Measurements from ENCODE around the gene CDH18.
"Not testable (repeated sequence)": the region's sequence is repeated elsewhere in the genome, so short reads cannot be mapped to it uniquely, and the experiment has no call there.

CDH18 gene

GRCh38 chr5:19862711-19863110, 125.3 kb downstream of the CDH18 start:
- DNase-seq (ENCODE audit: low read depth in 2 of 2) = no peak

- no peak for DNase-seq (ENCODE audit: low read depth in 2 of 2)
Observed at GRCh38 chr5:19859020-19859419, 129.0 kb downstream of the CDH18 start.

GRCh38 chr5:19855931-19856330, 132.1 kb downstream of the CDH18 start:
- no peak for DNase-seq (ENCODE audit: low read depth in 2 of 2)

GRCh38 chr5:19855453-19855852, 132.5 kb downstream of the CDH18 start:
- no peak for DNase-seq (ENCODE audit: low read depth in 2 of 2)

GRCh38 chr5:19855031-19855430, 133.0 kb downstream of the CDH18 start:
- no peak for DNase-seq (ENCODE audit: low read depth in 2 of 2)

- no peak for DNase-seq (ENCODE audit: low read depth in 2 of 2)
Observed at GRCh38 chr5:19853616-19854240, 134.3 kb downstream of the CDH18 start.

GRCh38 chr5:19837536-19838174, 150.3 kb downstream of the CDH18 start:
- no peak for DNase-seq (ENCODE audit: low read depth in 2 of 2)

GRCh38 chr5:19835442-19835841, 152.6 kb downstream of the CDH18 start:
- no peak for DNase-seq (ENCODE audit: low read depth in 2 of 2)

GRCh38 chr5:19812720-19813119, 175.3 kb downstream of the CDH18 start:
- DNase-seq (ENCODE audit: low read depth in 2 of 2) = not testable (repeated sequence)

- DNase-seq (ENCODE audit: low read depth in 2 of 2) = no peak
Observed at GRCh38 chr5:19806756-19807155, 181.2 kb downstream of the CDH18 start.

- no peak for DNase-seq (ENCODE audit: low read depth in 2 of 2)
Observed at GRCh38 chr5:19802686-19803085, 185.3 kb downstream of the CDH18 start.

GRCh38 chr5:19795218-19795617, 192.8 kb downstream of the CDH18 start:
- DNase-seq (ENCODE audit: low read depth in 2 of 2) = no peak

- DNase-seq (ENCODE audit: low read depth in 2 of 2) = no peak
Observed at GRCh38 chr5:19790829-19791466, 197.1 kb downstream of the CDH18 start.

- no peak for DNase-seq (ENCODE audit: low read depth in 2 of 2)
Observed at GRCh38 chr5:19782566-19782965, 205.4 kb downstream of the CDH18 start.

- no peak for DNase-seq (ENCODE audit: low read depth in 2 of 2)
Observed at GRCh38 chr5:19777363-19777762, 210.6 kb downstream of the CDH18 start.

GRCh38 chr5:19776886-19777285, 211.1 kb downstream of the CDH18 start:
- DNase-seq (ENCODE audit: low read depth in 2 of 2) = not testable (repeated sequence)

- DNase-seq (ENCODE audit: low read depth in 2 of 2) = no peak
Observed at GRCh38 chr5:19771174-19771835, 216.7 kb downstream of the CDH18 start.

GRCh38 chr5:19770396-19770795, 217.6 kb downstream of the CDH18 start:
- DNase-seq (ENCODE audit: low read depth in 2 of 2) = no peak

GRCh38 chr5:19767987-19768386, 220.0 kb downstream of the CDH18 start:
- no peak for DNase-seq (ENCODE audit: low read depth in 2 of 2)

GRCh38 chr5:19753579-19753978, 234.4 kb downstream of the CDH18 start:
- no peak for DNase-seq (ENCODE audit: low read depth in 2 of 2)

GRCh38 chr5:19751326-19751725, 236.7 kb downstream of the CDH18 start:
- DNase-seq (ENCODE audit: low read depth in 2 of 2) = no peak

- no peak for DNase-seq (ENCODE audit: low read depth in 2 of 2)
Observed at GRCh38 chr5:19745247-19745646, 242.8 kb downstream of the CDH18 start.

- no peak for DNase-seq (ENCODE audit: low read depth in 2 of 2)
Observed at GRCh38 chr5:19739671-19740070, 248.3 kb downstream of the CDH18 start.
